Measurements from ENCODE around the gene LRP2.

The LRP2 gene

GRCh38 chr2:169388161-169388560 is 25.8 kb upstream of the LRP2 start:
- H3K4me2 ChIP-seq (ENCODE audit: low read depth, low read length), result no peak overlapping the region
- TF ChIP-seq CTCF (IDR thresholded peaks at IDR 0.05; ENCODE audit: low read length) (no peak), EZH2phosphoT487 (IDR thresholded peaks at IDR 0.05; ENCODE audit: low read length) (no peak), EZH2 (optimal IDR thresholded peaks at IDR 0.05; ENCODE audit: low read depth, low read length) (no peak)
- DNase-seq, result no peak
- no peaks in the 10 kb centered on the region for H4K20me1 ChIP-seq (ENCODE audit: insufficient read depth, low read length)
- H2AFZ ChIP-seq (ENCODE audit: low read length), result no peak overlapping the region
- no peak overlapping the region for H3K4me3 ChIP-seq (ENCODE audit: low read length)
- no peaks in the 10 kb centered on the region for H3K36me3 ChIP-seq (replicated peaks; ENCODE audit: insufficient read depth, low read length)
- no peaks in the 10 kb centered on the region for H3K9me3 ChIP-seq (replicated peaks; ENCODE audit: insufficient read depth, low read length)
- no peak overlapping the region for H3K27ac ChIP-seq (ENCODE audit: low read length)
- H3F3A ChIP-seq (ENCODE audit: insufficient read depth, low read length), result no peaks in the 10 kb centered on the region
- H3K27me3 ChIP-seq (replicated peaks; ENCODE audit: insufficient read depth, low read length), result no peaks in the 10 kb centered on the region
- no peak overlapping the region for H3K9ac ChIP-seq (ENCODE audit: low read length)
- H3K79me2 ChIP-seq (ENCODE audit: low read length), result no peaks in the 10 kb centered on the region
- H3K9me2 ChIP-seq (replicated peaks; ENCODE audit: insufficient read depth, low read length), result no peaks in the 10 kb centered on the region
- no peaks in the 10 kb centered on the region for H3K4me1 ChIP-seq (ENCODE audit: low read length)

DNA sequence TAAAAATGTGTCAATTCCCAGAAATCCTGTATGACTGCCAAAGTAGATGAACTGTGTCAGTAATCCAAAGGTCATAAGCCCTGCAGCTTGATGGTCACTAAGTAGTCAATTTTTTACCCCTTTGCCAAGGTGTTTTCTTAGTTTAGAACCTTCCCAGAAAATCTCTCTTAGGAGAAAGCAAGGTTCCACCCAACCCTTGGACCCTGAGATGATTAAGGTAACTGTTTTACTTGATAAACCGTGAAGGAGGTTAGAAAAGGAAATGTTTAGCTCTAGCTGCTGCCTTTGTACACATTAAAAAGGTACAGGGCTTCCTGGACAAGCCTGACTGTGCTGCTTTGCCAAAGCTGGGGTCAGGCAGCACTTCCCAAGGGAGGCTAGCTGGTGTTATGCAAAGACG is 24.4 kb upstream of the LRP2 start:
- no peak overlapping the region for H2AFZ ChIP-seq (ENCODE audit: low read length)
- H3K4me2 ChIP-seq (ENCODE audit: low read depth, low read length), result no peak overlapping the region
- no peaks in the 10 kb centered on the region for H3K79me2 ChIP-seq (ENCODE audit: low read length)
- H3K4me3 ChIP-seq (ENCODE audit: low read length), result no peak overlapping the region
- no peaks in the 10 kb centered on the region for H3K9me3 ChIP-seq (replicated peaks; ENCODE audit: insufficient read depth, low read length)
- H3K27me3 ChIP-seq (replicated peaks; ENCODE audit: insufficient read depth, low read length), result no peaks in the 10 kb centered on the region
- H3K4me1 ChIP-seq (ENCODE audit: low read length), result no peaks in the 10 kb centered on the region
- DNase-seq, result no peak
- H3K36me3 ChIP-seq (replicated peaks; ENCODE audit: insufficient read depth, low read length), result no peaks in the 10 kb centered on the region
- H4K20me1 ChIP-seq (ENCODE audit: insufficient read depth, low read length), result no peaks in the 10 kb centered on the region
- no peak overlapping the region for H3K27ac ChIP-seq (ENCODE audit: low read length)
- TF ChIP-seq EZH2phosphoT487 (IDR thresholded peaks at IDR 0.05; ENCODE audit: low read length) (no peak), CTCF (IDR thresholded peaks at IDR 0.05; ENCODE audit: low read length) (no peak), EZH2 (optimal IDR thresholded peaks at IDR 0.05; ENCODE audit: low read depth, low read length) (no peak)
- H3K9ac ChIP-seq (ENCODE audit: low read length), result no peak overlapping the region
- H3F3A ChIP-seq (ENCODE audit: insufficient read depth, low read length), result no peaks in the 10 kb centered on the region
- H3K9me2 ChIP-seq (replicated peaks; ENCODE audit: insufficient read depth, low read length), result no peaks in the 10 kb centered on the region

DNA sequence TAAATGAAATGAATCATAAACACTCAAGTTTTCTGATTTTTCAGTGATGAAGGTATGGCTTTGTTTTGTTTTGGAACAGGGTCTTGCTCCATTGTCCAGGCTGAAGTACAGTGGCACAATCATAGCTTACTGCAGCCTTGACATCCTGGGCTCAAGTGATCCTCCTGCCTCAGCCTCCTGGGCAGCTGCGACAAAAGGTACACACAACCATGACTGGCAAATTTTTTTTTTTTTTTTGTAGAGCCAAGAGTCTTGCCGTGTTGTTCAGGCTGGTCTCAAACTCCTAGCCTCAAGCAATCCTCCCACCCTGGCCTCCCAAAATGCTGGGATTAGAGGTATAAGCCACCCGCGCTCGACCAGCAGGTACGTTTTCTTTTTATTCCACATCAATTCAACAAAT is 22.5 kb upstream of the LRP2 start:
- H3K36me3 ChIP-seq (replicated peaks; ENCODE audit: insufficient read depth, low read length), result no peaks in the 10 kb centered on the region
- no peak overlapping the region for H3K27ac ChIP-seq (ENCODE audit: low read length)
- H3K9me2 ChIP-seq (replicated peaks; ENCODE audit: insufficient read depth, low read length), result no peaks in the 10 kb centered on the region
- H3F3A ChIP-seq (ENCODE audit: insufficient read depth, low read length), result no peaks in the 10 kb centered on the region
- no peak for TF ChIP-seq CTCF (IDR thresholded peaks at IDR 0.05; ENCODE audit: low read length)
- no peak for TF ChIP-seq EZH2 (optimal IDR thresholded peaks at IDR 0.05; ENCODE audit: low read depth, low read length)
- TF ChIP-seq EZH2phosphoT487 (IDR thresholded peaks at IDR 0.05; ENCODE audit: low read length), result no peak
- H3K4me3 ChIP-seq (ENCODE audit: low read length), result no peak overlapping the region
- no peaks in the 10 kb centered on the region for H4K20me1 ChIP-seq (ENCODE audit: insufficient read depth, low read length)
- no peak overlapping the region for H3K4me2 ChIP-seq (ENCODE audit: low read depth, low read length)
- no peaks in the 10 kb centered on the region for H3K4me1 ChIP-seq (ENCODE audit: low read length)
- no peaks in the 10 kb centered on the region for H3K27me3 ChIP-seq (replicated peaks; ENCODE audit: insufficient read depth, low read length)
- DNase-seq, result no peak
- no peaks in the 10 kb centered on the region for H3K79me2 ChIP-seq (ENCODE audit: low read length)
- no peaks in the 10 kb centered on the region for H3K9me3 ChIP-seq (replicated peaks; ENCODE audit: insufficient read depth, low read length)
- H2AFZ ChIP-seq (ENCODE audit: low read length), result no peak overlapping the region
- no peak overlapping the region for H3K9ac ChIP-seq (ENCODE audit: low read length)

Data from MM.1S (cell line).